Amniotic epithelial cell (primary cell): Measurements from ENCODE around the gene ARHGAP10.

ENCODE experiments used
- DNase-seq: peaks from one replicate; pipeline ENCODE4 v3.0.0-alpha.2; 2010; ENCODE audit warnings: low read depth

ARHGAP10 gene

GRCh38 chr4:147950261-147950660, 218.4 kb downstream of the ARHGAP10 start:
- no peak for DNase-seq

DNA sequence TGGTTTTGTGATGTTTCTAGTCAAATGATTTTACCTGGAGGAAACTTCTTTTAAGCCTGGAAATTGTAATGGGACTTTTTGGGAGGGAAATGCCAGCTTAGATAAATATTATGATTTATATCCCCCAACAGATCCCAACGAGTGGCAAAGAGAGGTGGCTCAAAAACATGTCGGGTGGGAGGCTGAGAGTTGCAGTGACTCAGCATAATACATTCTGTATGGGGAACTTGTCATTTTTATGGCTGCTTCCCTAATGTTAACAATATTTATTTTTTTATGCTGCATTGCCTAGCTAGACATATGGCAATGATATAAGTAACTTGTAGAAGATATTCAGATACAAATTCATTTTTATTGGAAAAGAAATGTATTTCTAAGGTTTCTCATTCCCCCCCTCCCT, 219.0 kb downstream of the ARHGAP10 start:
- DNase-seq, result no peak

DNA sequence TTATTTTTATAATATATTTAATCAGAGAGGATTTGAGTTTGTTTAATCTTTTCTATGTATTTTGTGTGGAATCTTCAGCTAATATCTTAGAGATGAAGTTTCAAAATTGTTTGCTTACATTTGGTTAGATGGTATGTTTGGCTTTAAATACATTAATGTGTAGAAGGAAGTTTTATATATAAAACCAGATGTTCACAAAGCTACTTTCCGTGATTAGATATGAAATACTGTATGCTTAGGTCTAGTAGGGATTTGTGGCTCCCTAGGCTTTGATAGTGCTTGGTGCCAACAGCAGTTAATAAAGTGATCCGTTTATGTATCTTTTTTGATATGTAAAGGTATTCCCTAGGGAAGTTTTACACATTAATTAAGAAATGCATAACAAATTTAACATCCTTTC, 223.0 kb downstream of the ARHGAP10 start:
- no peak for DNase-seq

GRCh38 chr4:147955827-147956558, 224.1 kb downstream of the ARHGAP10 start:
- no peak for DNase-seq

DNA sequence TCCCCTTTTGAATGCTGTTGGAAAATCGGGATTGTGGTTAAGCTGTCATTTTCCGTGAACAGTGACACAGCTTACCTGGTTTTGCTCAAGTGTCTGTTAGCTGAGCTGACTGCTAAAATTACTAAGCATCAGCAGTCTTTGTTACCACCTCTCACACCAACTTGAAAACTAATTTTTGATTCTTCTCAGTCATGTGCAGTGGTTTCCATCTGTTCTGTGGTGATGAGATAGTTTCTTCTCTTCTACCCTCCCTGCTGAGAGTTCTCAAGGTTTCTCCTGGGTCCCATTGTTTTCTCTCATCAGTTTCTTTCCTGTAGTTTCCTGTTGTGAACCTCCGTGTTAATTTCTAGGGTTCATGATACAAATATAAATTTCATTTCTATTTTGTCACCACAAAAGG, 225.6 kb downstream of the ARHGAP10 start:
- DNase-seq, result no peak

GRCh38 chr4:147958057-147958456, 226.2 kb downstream of the ARHGAP10 start:
- DNase-seq, result peak; percentile 55

GRCh38 chr4:147958489-147959065, 226.7 kb downstream of the ARHGAP10 start:
- DNase-seq, result peak; percentile 18

DNA sequence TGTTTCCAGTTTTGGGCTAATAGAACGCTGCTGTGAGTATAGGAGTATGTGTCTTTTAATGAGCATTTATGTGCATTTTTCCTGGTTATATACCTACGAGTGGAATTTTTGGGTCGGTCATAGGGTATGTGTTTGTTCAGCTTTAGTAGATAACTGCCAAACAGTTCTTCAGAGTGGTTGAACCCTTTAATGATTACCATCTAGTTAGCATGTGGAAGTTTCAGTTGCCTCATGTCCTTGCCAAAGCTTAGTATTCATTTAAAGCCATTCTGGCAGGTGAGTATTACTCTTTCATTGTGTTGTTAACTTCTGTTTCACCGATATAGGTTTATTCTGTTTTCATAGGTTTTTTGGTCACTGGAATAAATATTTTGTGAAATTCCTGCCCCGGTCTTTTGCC, 229.1 kb downstream of the ARHGAP10 start:
- no peak for DNase-seq

DNA sequence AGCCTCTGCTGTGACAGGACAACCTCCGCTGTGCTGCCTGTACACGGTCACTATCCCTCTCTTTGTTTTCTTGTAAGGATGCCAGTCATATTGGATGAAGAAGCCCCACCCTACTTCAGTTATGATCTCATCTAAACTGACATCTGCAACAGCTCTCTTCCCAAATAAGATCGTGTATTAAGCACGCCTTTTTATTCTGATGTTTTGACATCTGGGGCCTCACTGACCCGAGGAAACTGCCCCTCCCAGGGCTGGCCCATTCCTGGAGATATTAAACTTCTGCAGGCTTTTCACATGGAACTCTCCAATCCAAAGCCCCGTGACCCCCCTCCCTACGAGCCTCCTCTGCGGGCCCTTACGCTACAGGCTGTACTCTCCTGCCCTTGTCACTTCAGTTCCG, 232.0 kb downstream of the ARHGAP10 start:
- DNase-seq, result no peak

DNA sequence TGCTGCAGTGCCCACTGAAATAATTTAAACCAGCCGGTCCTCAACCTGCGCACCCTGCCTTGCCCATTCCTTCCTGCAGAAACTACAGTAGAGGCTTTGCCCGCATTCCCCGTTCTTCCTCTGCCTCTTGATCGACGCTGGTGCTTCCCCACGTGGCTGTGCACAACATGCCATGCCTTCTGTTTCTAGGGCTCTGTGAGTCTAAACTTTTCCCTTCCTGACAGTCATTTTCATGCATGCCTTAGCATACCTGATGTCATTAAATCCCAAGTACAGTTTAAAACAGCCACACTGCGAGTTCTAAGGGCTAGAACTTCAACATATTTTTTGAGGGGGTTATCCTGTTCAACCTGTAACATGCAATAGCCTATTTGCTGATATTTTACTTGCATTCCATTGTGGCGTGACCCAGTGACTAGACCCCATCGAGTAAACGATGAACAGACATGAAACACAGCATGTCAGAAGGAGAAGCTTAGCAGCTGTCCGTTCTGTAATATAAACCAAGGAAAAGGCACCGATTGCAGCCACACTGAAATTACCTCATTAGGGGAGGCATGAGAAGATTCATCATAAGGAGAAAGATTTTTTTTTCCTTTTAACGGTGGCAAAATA, 232.5 kb downstream of the ARHGAP10 start:
- DNase-seq, result peak; percentile 11

GRCh38 chr4:147965056-147965455, 233.2 kb downstream of the ARHGAP10 start:
- no peak for DNase-seq

- DNase-seq, result no peak
Observed at GRCh38 chr4:147965873-147966272, 234.0 kb downstream of the ARHGAP10 start.

GRCh38 chr4:147968641-147969040, 236.8 kb downstream of the ARHGAP10 start:
- DNase-seq, result peak; percentile 48

GRCh38 chr4:147969573-147970385, 237.9 kb downstream of the ARHGAP10 start:
- DNase-seq, result peak; percentile 74

- no peak for DNase-seq
Observed at GRCh38 chr4:147971116-147971515, 239.2 kb downstream of the ARHGAP10 start.

- DNase-seq, result peak; percentile 18
Observed at GRCh38 chr4:147975325-147975724, 243.4 kb downstream of the ARHGAP10 start.

GRCh38 chr4:147975933-147976928, 244.3 kb downstream of the ARHGAP10 start:
- DNase-seq, result no peak

DNA sequence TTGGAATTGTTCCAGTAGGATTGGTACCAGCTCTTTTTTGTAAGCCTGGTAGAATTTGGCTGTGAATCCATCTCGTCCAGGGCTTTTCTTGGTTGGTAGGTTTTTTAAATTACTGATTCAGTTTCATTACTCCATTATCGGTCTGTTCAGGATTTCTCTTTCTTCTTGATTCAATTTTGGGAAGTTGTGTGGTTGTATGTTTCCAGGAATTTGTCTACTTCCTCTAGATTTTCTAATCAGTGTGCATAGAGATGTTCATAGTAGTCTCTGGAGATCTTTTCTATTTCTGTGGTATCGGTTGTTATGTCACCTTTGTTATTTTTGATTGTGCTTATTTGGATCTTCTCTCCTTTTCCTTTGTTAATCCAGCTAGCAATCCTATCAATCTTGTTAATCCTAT, 248.7 kb downstream of the ARHGAP10 start:
- no peak for DNase-seq

- peak; percentile 52 for DNase-seq
Observed at GRCh38 chr4:147981305-147981704, 249.4 kb downstream of the ARHGAP10 start.

- peak; percentile 47 for DNase-seq
Observed at GRCh38 chr4:147984065-147984777, 252.3 kb downstream of the ARHGAP10 start.

DNA sequence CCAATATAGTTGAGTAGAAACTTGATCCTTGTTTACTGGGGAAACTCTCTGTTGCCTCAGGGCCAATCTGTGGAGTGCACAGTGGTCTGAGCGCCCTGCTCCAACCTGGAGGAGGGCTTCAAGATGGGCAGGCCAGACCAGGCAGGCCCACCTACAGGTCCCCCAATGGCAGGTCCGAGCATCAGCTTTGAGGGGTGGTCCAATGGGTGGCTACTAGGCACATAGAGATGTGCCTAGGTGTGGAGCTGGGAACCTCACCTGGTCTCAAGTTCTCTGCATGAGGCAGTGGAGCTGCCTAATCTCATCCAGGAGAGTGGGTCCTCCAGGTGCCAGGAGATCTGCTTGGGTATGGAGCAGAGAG, 252.9 kb downstream of the ARHGAP10 start:
- no peak for DNase-seq
